ENCODE results near the gene ERO1A.
"Not testable (repeated sequence)": the region's sequence is repeated elsewhere in the genome, so short reads cannot be mapped to it uniquely, and the experiment has no call there.

The ERO1A gene

GRCh38 chr14:52695481-52696091 lies at the start of gene ERO1A:
Gene ERO1A (minus strand): TSS chr14:52695558. CDS start chr14:52695481, 77 bp downstream.
- DNase-seq, result peak; percentile 36

GRCh38 chr14:52741865-52742264 lies 46.5 kb upstream of the ERO1A start:
- DNase-seq, result no peak

GRCh38 chr14:52740751-52741150 lies 45.4 kb upstream of the ERO1A start:
- DNase-seq, result no peak

- no peak for DNase-seq
These were observed 43.1 kb upstream of the ERO1A start for GRCh38 chr14:52738409-52738808.

GRCh38 chr14:52735921-52736489 lies 40.6 kb upstream of the ERO1A start:
- DNase-seq, result no peak

- DNase-seq, result no peak
These were observed 38.5 kb upstream of the ERO1A start for GRCh38 chr14:52733824-52734223.

GRCh38 chr14:52730709-52731111 lies 35.4 kb upstream of the ERO1A start:
- no peak for DNase-seq

GRCh38 chr14:52729925-52730708 lies 34.8 kb upstream of the ERO1A start, which contains the start of gene STYX:
Gene STYX (plus strand): TSS chr14:52730166. CDS start chr14:52730475, 309 bp downstream.
- peak; percentile 96 for DNase-seq

- no peak for DNase-seq
These were observed 34.2 kb upstream of the ERO1A start for GRCh38 chr14:52729585-52729924.

- not testable (repeated sequence) for DNase-seq
These were observed 33.7 kb upstream of the ERO1A start for GRCh38 chr14:52729035-52729434.

- not testable (repeated sequence) for DNase-seq
These were observed 32.2 kb upstream of the ERO1A start for GRCh38 chr14:52727509-52727908.

GRCh38 chr14:52724360-52724644 lies 28.9 kb upstream of the ERO1A start:
- no peak for DNase-seq

GRCh38 chr14:52723514-52724359 lies 28.4 kb upstream of the ERO1A start:
- DNase-seq, result no peak

GRCh38 chr14:52716155-52716554 lies 20.8 kb upstream of the ERO1A start:
- no peak for DNase-seq

- no peak for DNase-seq
These were observed 16.3 kb upstream of the ERO1A start for GRCh38 chr14:52711666-52712065.

GRCh38 chr14:52706724-52707706 lies 11.7 kb upstream of the ERO1A start, which contains the start of gene PSMC6:
Gene PSMC6 (plus strand): TSS chr14:52707200. CDS start chr14:52707220, 20 bp downstream.
- peak; percentile 88 for DNase-seq

- no peak for DNase-seq
These were observed 10.9 kb upstream of the ERO1A start for GRCh38 chr14:52706286-52706685.

GRCh38 chr14:52703664-52704063 lies 8.3 kb upstream of the ERO1A start:
- no peak for DNase-seq

GRCh38 chr14:52703225-52703624 lies 7.9 kb upstream of the ERO1A start:
- no peak for DNase-seq

- DNase-seq, result no peak
These were observed 5.9 kb upstream of the ERO1A start for GRCh38 chr14:52701223-52701622.

- no peak for DNase-seq
These were observed 5.4 kb upstream of the ERO1A start for GRCh38 chr14:52700701-52701172.

All from activated CD4-positive, alpha-beta T cell treated with anti-CD3 and anti-CD28 coated beads for 1 hour (primary cell).